NCI-H1436 treated with DMSO at 0.1 percent for 48 hours (cell line): ENCODE measurements around the gene ADAMTSL4.
"Not testable (repeated sequence)": the region's sequence is repeated elsewhere in the genome, so short reads cannot be mapped to it uniquely, and the experiment has no call there.

Source experiments
- DNase-seq: peaks from one replicate; lab custom pipeline; 2025; lab: John Stamatoyannopoulos, UW

ADAMTSL4 gene

GRCh38 chr1:150555198-150555970 lies 6.2 kb downstream of the ADAMTSL4 start:
- DNase-seq: no peak

GRCh38 chr1:150555971-150556865 lies 7.0 kb downstream of the ADAMTSL4 start:
- no peak for DNase-seq

GRCh38 chr1:150557065-150557600 lies 7.9 kb downstream of the ADAMTSL4 start:
- no peak for DNase-seq

- DNase-seq: no peak
Observed at GRCh38 chr1:150557813-150558212, 8.6 kb downstream of the ADAMTSL4 start.

- DNase-seq: no peak
Observed at GRCh38 chr1:150558303-150558704, 9.1 kb downstream of the ADAMTSL4 start.

- no peak for DNase-seq
Observed at GRCh38 chr1:150558761-150559655, 9.8 kb downstream of the ADAMTSL4 start.

GRCh38 chr1:150559656-150560010 lies 10.4 kb downstream of the ADAMTSL4 start:
- no peak for DNase-seq

- DNase-seq: no peak
Observed at GRCh38 chr1:150560011-150560438, 10.8 kb downstream of the ADAMTSL4 start.

GRCh38 chr1:150560576-150561253 lies 11.5 kb downstream of the ADAMTSL4 start:
- DNase-seq: no peak

GRCh38 chr1:150561254-150561973 lies 12.2 kb downstream of the ADAMTSL4 start:
- DNase-seq: no peak

GRCh38 chr1:150561974-150562445 lies 12.8 kb downstream of the ADAMTSL4 start:
- DNase-seq: no peak

- no peak for DNase-seq
Observed at GRCh38 chr1:150562446-150563339, 13.5 kb downstream of the ADAMTSL4 start.

GRCh38 chr1:150563340-150564038 lies 14.3 kb downstream of the ADAMTSL4 start:
- no peak for DNase-seq

GRCh38 chr1:150564051-150564991 lies 15.1 kb downstream of the ADAMTSL4 start:
- no peak for DNase-seq

- DNase-seq: not testable (repeated sequence)
Observed at GRCh38 chr1:150565240-150565991, 16.2 kb downstream of the ADAMTSL4 start.

GRCh38 chr1:150566589-150567340 lies 17.6 kb downstream of the ADAMTSL4 start:
- no peak for DNase-seq
